HCT116 (cell line): Measurements from ENCODE around the gene CD9.

ENCODE experiments used
- EGR1 ChIP-seq: IDR thresholded peaks from 2 replicates; pipeline ENCODE4 v1.6.1; 2012; ENCODE audit warnings: low read depth
- ELF1 ChIP-seq: IDR thresholded peaks from 2 replicates; pipeline ENCODE4 v1.6.1; 2012; ENCODE audit warnings: low read depth, borderline replicate concordance
- EZH2 ChIP-seq: fragments of 200-600 bp; sonication (generic); IDR thresholded peaks from 2 replicates; pipeline ENCODE4 v1.6.1; 2017; ENCODE audit warnings: antibody characterized with exemption, mixed run types
- EZH2phosphoT487 ChIP-seq: fragments of 200-600 bp; IDR thresholded peaks from 2 replicates; pipeline ENCODE4 v1.6.1; 2018; ENCODE audit warnings: antibody characterized with exemption, borderline replicate concordance
- POLR2A ChIP-seq: IDR thresholded peaks from 2 replicates; pipeline ENCODE4 v1.7.0; 2011; ENCODE audit warnings: borderline replicate concordance; ENCODE audit not compliant: insufficient read depth, insufficient read length; ENCODE audit errors: extremely low read depth
- POLR2AphosphoS5 ChIP-seq: IDR thresholded peaks from 2 replicates; pipeline ENCODE4 v1.6.1; 2011; ENCODE audit warnings: mild to moderate bottlenecking, low read depth, low read length, moderate library complexity
- RAD21 ChIP-seq: IDR thresholded peaks from 2 replicates; pipeline ENCODE4 v1.6.1; 2012; ENCODE audit warnings: low read depth, mild to moderate bottlenecking
- SIN3A ChIP-seq: IDR thresholded peaks from 2 replicates; pipeline ENCODE4 v1.6.1; 2012; ENCODE audit warnings: low read depth
- ZFX ChIP-seq: fragments of 450-650 bp; IDR thresholded peaks from 2 replicates; pipeline ENCODE4 v1.6.1; 2017
- TF ChIP-seq, protein P1 (sequence below): IDR thresholded peaks from 2 replicates; pipeline ENCODE4 v1.6.1; 2012
- TF ChIP-seq, protein P2 (sequence below), 3 experiments: fragments of 200-600 bp in 1 of 3; sonication (generic) in 1 of 3; IDR thresholded peaks in 2 of 3; conservative IDR thresholded peaks in 1 of 3; 2 replicates each; pipeline ENCODE4 v1.5.1; 2012 to 2017; ENCODE audit warnings: low read depth in 2 of 3, low read length in 2 of 3, antibody characterized with exemption in 1 of 3, borderline replicate concordance in 1 of 3, control low read depth in 1 of 3, mild to moderate bottlenecking in 1 of 3, mixed read lengths in 1 of 3, mixed run types in 1 of 3, moderate library complexity in 1 of 3; ENCODE audit not compliant: insufficient read depth in 1 of 3
- TF ChIP-seq, protein P3 (sequence below): IDR thresholded peaks from 2 replicates; pipeline ENCODE4 v1.6.1; 2011; ENCODE audit warnings: mild to moderate bottlenecking, low read length, moderate library complexity; ENCODE audit not compliant: insufficient replicate concordance; ENCODE audit errors: extremely low read depth
- TF ChIP-seq, protein P4 (sequence below): IDR thresholded peaks from 2 replicates; pipeline ENCODE4 v1.6.1; 2012; ENCODE audit warnings: low read depth

DNA sequence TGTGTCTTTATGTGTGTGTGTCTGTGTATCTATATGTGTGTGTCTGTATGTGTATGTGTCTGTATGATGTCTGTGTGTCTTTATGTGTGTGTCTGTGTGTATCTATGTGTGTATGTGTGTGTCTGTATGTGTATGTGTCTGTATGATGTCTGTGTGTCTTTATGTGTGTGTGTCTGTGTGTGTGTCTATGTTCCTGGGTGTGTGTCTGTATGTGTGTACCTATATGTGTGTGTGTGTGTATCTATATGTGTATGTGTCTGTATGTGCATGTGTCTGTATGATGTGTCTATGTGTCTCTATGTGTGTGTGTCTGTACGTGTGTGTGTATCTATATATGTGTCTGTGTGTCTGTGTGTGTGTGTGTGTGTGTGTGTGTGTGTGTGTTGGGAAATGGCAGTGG, 19.0 kb upstream of the CD9 start:
- TF ChIP-seq, protein P1, sequence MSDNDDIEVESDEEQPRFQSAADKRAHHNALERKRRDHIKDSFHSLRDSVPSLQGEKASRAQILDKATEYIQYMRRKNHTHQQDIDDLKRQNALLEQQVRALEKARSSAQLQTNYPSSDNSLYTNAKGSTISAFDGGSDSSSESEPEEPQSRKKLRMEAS, result no peak
- TF ChIP-seq SIN3A (no peak), EZH2 (no peak), POLR2A (no peak), EZH2phosphoT487 (no peak), ZFX (no peak), ELF1 (no peak), POLR2AphosphoS5 (no peak), EGR1 (no peak), RAD21 (no peak)
- TF ChIP-seq, protein P2, sequence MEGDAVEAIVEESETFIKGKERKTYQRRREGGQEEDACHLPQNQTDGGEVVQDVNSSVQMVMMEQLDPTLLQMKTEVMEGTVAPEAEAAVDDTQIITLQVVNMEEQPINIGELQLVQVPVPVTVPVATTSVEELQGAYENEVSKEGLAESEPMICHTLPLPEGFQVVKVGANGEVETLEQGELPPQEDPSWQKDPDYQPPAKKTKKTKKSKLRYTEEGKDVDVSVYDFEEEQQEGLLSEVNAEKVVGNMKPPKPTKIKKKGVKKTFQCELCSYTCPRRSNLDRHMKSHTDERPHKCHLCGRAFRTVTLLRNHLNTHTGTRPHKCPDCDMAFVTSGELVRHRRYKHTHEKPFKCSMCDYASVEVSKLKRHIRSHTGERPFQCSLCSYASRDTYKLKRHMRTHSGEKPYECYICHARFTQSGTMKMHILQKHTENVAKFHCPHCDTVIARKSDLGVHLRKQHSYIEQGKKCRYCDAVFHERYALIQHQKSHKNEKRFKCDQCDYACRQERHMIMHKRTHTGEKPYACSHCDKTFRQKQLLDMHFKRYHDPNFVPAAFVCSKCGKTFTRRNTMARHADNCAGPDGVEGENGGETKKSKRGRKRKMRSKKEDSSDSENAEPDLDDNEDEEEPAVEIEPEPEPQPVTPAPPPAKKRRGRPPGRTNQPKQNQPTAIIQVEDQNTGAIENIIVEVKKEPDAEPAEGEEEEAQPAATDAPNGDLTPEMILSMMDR (IDR thresholded peaks at IDR 0.05 in 2 of 3, conservative IDR thresholded peaks at IDR 0.05 in 1 of 3; ENCODE audit: borderline replicate concordance in 1 of 3, insufficient read depth in 1 of 3, low read depth in 2 of 3, low read length in 2 of 3), result no peak
- TF ChIP-seq, protein P3, sequence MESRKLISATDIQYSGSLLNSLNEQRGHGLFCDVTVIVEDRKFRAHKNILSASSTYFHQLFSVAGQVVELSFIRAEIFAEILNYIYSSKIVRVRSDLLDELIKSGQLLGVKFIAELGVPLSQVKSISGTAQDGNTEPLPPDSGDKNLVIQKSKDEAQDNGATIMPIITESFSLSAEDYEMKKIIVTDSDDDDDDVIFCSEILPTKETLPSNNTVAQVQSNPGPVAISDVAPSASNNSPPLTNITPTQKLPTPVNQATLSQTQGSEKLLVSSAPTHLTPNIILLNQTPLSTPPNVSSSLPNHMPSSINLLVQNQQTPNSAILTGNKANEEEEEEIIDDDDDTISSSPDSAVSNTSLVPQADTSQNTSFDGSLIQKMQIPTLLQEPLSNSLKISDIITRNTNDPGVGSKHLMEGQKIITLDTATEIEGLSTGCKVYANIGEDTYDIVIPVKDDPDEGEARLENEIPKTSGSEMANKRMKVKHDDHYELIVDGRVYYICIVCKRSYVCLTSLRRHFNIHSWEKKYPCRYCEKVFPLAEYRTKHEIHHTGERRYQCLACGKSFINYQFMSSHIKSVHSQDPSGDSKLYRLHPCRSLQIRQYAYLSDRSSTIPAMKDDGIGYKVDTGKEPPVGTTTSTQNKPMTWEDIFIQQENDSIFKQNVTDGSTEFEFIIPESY, result no peak
- TF ChIP-seq, protein P4, sequence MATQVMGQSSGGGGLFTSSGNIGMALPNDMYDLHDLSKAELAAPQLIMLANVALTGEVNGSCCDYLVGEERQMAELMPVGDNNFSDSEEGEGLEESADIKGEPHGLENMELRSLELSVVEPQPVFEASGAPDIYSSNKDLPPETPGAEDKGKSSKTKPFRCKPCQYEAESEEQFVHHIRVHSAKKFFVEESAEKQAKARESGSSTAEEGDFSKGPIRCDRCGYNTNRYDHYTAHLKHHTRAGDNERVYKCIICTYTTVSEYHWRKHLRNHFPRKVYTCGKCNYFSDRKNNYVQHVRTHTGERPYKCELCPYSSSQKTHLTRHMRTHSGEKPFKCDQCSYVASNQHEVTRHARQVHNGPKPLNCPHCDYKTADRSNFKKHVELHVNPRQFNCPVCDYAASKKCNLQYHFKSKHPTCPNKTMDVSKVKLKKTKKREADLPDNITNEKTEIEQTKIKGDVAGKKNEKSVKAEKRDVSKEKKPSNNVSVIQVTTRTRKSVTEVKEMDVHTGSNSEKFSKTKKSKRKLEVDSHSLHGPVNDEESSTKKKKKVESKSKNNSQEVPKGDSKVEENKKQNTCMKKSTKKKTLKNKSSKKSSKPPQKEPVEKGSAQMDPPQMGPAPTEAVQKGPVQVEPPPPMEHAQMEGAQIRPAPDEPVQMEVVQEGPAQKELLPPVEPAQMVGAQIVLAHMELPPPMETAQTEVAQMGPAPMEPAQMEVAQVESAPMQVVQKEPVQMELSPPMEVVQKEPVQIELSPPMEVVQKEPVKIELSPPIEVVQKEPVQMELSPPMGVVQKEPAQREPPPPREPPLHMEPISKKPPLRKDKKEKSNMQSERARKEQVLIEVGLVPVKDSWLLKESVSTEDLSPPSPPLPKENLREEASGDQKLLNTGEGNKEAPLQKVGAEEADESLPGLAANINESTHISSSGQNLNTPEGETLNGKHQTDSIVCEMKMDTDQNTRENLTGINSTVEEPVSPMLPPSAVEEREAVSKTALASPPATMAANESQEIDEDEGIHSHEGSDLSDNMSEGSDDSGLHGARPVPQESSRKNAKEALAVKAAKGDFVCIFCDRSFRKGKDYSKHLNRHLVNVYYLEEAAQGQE, result no peak
